Measurements from ENCODE around the gene FHIT. TPM values are rescaled to one million over a fixed set of nuclear protein-coding genes. Genes with fewer than 3 reads are reported as not detected.
"Not testable (repeated sequence)": the region's sequence is repeated elsewhere in the genome, so short reads cannot be mapped to it uniquely, and the experiment has no call there.

FHIT gene
- total RNA-seq, 1 donor: 2.2 TPM

DNA sequence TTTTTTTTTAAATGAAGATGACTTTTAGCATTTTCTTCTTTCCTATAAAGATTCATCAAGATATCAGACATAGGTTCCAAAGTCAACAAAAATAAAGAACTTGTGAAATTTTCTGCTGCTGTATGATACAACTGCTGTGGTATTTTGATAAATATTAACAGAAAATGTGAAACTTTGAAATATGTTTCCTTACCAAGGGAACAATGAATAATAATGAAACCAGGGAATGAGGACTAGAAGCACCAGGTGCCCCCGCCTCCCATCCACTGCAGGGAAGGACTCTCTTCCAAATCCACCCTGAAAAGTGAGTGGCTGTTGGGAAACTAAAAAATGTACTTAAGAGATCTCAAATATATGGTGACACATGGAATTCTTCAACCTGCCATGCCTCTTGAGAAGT is 198.4 kb downstream of the FHIT start:
- no peak overlapping the region for H3K4me3 ChIP-seq (ENCODE audit: low read depth, low read length)
- TF ChIP-seq, protein P1, sequence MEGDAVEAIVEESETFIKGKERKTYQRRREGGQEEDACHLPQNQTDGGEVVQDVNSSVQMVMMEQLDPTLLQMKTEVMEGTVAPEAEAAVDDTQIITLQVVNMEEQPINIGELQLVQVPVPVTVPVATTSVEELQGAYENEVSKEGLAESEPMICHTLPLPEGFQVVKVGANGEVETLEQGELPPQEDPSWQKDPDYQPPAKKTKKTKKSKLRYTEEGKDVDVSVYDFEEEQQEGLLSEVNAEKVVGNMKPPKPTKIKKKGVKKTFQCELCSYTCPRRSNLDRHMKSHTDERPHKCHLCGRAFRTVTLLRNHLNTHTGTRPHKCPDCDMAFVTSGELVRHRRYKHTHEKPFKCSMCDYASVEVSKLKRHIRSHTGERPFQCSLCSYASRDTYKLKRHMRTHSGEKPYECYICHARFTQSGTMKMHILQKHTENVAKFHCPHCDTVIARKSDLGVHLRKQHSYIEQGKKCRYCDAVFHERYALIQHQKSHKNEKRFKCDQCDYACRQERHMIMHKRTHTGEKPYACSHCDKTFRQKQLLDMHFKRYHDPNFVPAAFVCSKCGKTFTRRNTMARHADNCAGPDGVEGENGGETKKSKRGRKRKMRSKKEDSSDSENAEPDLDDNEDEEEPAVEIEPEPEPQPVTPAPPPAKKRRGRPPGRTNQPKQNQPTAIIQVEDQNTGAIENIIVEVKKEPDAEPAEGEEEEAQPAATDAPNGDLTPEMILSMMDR (IDR thresholded peaks at IDR 0.05; ENCODE audit: insufficient read depth, low read depth, low read length): no peak
- no peak for DNase-seq (ENCODE audit: low read depth)

DNA sequence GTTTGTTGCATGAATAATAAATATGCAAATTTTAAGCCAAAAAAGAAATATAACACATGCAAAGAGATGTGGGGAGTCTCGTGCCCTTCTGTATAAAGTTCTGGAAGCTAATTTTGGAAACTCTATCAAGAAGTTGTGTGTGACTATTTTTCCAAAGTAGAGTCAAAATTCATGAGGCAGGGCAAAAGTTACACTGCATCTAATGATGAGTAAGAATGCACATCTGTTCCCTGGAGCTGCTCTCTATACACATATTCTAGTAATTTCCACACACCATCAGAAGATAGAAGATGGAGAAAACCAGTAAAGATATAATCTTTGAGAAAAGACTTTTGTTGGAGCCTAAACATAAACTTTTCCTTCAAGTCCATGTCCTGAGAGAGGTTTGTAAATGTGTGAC is 199.6 kb downstream of the FHIT start:
- H3K4me3 ChIP-seq (ENCODE audit: low read depth, low read length): no peak overlapping the region
- TF ChIP-seq, protein P1 (IDR thresholded peaks at IDR 0.05; ENCODE audit: insufficient read depth, low read depth, low read length): no peak
- DNase-seq (ENCODE audit: low read depth): no peak

DNA sequence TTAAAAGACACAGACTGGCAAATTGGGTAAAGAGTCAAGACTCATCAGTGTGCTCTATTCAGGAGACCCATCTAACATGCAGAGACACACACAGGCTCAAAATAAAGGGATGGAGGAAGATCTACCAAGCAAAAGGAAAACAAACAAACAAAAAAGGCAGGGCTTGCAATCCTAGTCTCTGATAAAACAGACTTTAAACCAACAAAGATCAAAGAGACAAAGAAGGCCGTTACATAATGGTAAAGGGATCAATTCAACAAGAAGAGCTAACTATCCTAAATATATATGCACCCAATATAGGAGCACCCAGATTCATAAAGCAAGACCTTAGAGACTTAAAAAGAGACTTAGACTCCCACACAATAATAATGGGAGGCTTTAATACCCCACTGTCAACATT is 206.1 kb downstream of the FHIT start:
- H3K4me3 ChIP-seq (ENCODE audit: low read depth, low read length); DNase-seq (ENCODE audit: low read depth): not testable (repeated sequence)

DNA sequence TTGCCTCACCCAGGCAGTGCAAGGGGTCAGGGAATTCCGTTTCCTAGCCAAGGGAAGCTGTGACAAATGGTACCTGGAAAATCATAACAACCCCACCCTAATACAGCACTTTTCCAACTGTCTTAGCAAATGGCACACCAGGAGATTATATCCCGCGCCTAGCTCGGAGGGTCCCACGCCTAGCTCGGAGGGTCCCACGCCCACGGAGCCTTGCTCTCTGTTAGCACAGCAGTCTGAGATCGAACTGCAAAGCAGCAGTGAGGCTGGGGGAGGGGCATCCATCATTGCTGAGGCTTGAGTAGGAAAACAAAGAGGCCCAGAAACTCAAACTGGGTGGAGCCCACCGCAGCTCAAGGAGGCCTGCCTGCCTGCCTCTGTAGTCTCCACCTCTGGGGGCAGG is 208.1 kb downstream of the FHIT start:
- H3K4me3 ChIP-seq (ENCODE audit: low read depth, low read length): no peak overlapping the region
- TF ChIP-seq, protein P1 (IDR thresholded peaks at IDR 0.05; ENCODE audit: insufficient read depth, low read depth, low read length): no peak
- no peak for DNase-seq (ENCODE audit: low read depth)

DNA sequence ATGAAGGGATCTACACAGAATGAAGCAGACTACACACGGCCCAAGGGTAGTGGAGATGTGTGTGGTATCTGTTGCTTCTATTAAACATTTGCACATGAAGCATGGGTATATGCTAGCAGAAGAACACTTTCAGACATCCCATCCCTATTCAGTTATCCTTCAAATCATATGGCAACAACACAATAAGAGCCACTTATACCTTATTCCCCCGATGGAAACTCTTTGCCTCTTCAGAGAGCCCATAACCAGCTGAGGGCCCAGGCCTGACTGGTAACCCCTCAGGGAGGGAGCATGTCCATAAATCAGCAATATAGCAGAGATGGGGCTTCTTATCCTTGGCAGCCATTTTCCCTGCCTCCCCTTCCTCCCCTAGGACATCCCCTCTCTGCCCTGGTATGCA is 210.6 kb downstream of the FHIT start:
- no peak for DNase-seq (ENCODE audit: low read depth)
- TF ChIP-seq, protein P1 (IDR thresholded peaks at IDR 0.05; ENCODE audit: insufficient read depth, low read depth, low read length): no peak
- H3K4me3 ChIP-seq (ENCODE audit: low read depth, low read length): no peak overlapping the region

DNA sequence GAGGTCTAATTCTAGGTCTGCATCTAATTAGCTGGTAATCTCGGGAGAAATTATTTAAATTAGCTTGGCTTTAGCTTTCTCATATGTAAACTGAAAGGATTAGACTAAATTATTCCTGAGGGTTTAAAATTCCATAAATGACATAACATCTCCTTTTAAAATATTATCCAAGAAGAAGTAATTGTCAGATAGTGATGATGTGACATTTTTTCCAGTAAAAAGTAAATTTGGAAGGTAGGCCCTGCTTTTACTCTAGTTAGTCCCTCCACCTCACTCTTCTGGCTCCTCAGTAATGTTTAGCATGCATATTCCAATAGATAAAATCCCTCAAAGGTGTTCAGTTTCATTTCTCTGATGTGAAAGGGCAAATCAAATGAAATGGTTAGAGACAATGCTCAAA is 215.7 kb downstream of the FHIT start:
- TF ChIP-seq, protein P1 (IDR thresholded peaks at IDR 0.05; ENCODE audit: insufficient read depth, low read depth, low read length): no peak

DNA sequence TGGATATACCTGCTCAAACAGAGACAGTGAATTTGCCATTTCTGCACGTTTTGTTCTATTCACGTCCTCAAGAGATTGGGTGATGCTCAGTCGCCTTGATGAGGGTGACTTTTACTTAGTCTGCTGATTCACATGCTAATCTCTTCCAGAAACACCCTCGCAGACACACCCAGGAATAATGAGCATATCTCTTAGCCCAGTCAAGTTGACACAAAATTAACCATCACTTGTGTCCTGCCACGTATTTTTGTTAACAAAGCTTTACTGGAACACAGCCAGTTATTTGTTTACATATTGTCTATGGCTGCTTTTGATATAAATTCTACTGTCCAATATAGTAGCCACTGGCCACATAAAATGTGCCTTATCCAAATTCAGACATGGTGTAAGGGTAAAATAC is 218.3 kb downstream of the FHIT start:
- no peak for DNase-seq (ENCODE audit: low read depth)
- no peak overlapping the region for H3K4me3 ChIP-seq (ENCODE audit: low read depth, low read length)
- TF ChIP-seq, protein P1 (IDR thresholded peaks at IDR 0.05; ENCODE audit: insufficient read depth, low read depth, low read length): no peak

More for the DNA sequence above, 215.7 kb downstream of the FHIT start:
- DNase-seq (ENCODE audit: low read depth): no peak
- no peak overlapping the region for H3K4me3 ChIP-seq (ENCODE audit: low read depth, low read length)

Measured in fibroblast of villous mesenchyme (primary cell).